ENCODE measurements around the gene MTMR3. TPM values are rescaled to one million over a fixed set of nuclear protein-coding genes. Genes with fewer than 3 reads are reported as not detected.

The MTMR3 gene
- total RNA-seq, 1 donor = 57.6 TPM

DNA sequence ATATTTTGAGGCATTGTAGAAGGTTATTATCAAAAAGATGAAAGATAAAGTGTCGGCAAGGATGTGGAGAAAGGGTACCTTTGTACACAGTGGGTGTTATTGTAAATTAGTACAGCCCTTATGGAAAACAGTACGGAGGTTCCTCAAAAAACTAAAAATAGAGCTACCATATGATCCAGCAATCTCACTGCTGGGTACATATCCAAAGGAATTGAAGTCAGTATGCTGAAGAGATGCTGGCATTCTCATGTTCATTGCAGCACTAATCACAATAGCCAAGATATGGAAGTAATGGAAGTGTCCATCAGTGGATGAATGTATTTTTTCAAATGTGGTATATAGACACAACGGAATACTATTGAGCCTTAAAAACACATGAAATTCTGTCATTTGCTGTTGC lies 15.1 kb upstream of the MTMR3 start:
- no peak for DNase-seq (ENCODE audit: low read depth in 2 of 3, low spot score in 2 of 3)

- no peak for DNase-seq (ENCODE audit: low read depth in 2 of 3, low spot score in 2 of 3)
Measured at GRCh38 chr22:29870574-29870973, 12.4 kb upstream of the MTMR3 start.

- DNase-seq (ENCODE audit: low read depth in 2 of 3, low spot score in 2 of 3) = peak in 1 of 3 donors; percentile 33
Measured at GRCh38 chr22:29871684-29872083, 11.3 kb upstream of the MTMR3 start.

- DNase-seq (ENCODE audit: low read depth in 2 of 3, low spot score in 2 of 3) = no peak
Measured at GRCh38 chr22:29872144-29872893, 10.7 kb upstream of the MTMR3 start.

DNA sequence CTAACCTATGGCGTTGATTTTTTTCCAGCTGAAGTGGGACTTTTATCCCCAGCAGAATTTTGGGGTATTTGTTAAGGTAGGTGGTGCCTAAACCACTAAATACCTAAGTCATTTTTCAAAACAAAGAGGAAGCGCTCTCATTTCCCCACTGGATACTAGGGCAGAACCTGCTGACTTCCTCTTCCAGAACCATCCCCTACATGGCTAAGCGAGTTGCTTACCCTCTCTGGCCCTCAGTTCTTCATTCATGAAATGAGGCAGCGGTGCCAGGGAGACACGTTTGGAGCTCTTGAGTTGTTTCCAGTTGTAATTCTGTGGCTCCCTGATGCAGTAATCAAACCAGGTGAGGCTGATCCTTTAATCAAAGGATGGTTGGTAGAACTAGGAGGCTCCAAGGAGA lies 10.0 kb upstream of the MTMR3 start:
- DNase-seq (ENCODE audit: low read depth in 2 of 3, low spot score in 2 of 3) = peak in 1 of 3 donors; percentile 30

GRCh38 chr22:29873943-29874342 lies 9.0 kb upstream of the MTMR3 start:
- no peak for DNase-seq (ENCODE audit: low read depth in 2 of 3, low spot score in 2 of 3)

GRCh38 chr22:29877620-29878019 lies 5.4 kb upstream of the MTMR3 start:
- DNase-seq (ENCODE audit: low read depth in 2 of 3, low spot score in 2 of 3) = no peak

- DNase-seq (ENCODE audit: low read depth in 2 of 3, low spot score in 2 of 3) = peak in 2 of 3 donors; percentile 37 to 43
Measured at GRCh38 chr22:29879753-29880152, 3.2 kb upstream of the MTMR3 start.

DNA sequence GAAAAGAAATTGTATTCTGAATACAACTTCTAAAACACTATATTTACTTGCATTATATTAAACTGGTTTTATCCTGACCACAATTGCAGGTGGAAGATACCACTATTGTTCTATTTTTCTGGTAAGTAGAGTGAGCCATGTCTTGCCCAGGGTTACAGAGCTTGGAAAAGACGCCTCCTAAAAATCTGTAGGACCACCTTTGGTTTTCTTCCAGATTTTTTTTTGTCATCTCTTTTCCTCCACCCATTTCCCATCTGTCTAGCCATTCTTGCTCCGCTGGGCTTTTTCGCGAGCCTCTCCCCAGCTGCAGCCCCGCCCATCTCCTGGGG lies 294 bp upstream of the MTMR3 start:
- no peak for DNase-seq (ENCODE audit: low read depth in 2 of 3, low spot score in 2 of 3)

- peak in 1 of 3 donors; percentile 17 for DNase-seq (ENCODE audit: low read depth in 2 of 3, low spot score in 2 of 3)
Measured at GRCh38 chr22:29883775-29884097, 762 bp downstream of the MTMR3 start.

- no peak for DNase-seq (ENCODE audit: low read depth in 2 of 3, low spot score in 2 of 3)
Measured at GRCh38 chr22:29885610-29886009, 2.6 kb downstream of the MTMR3 start.

DNA sequence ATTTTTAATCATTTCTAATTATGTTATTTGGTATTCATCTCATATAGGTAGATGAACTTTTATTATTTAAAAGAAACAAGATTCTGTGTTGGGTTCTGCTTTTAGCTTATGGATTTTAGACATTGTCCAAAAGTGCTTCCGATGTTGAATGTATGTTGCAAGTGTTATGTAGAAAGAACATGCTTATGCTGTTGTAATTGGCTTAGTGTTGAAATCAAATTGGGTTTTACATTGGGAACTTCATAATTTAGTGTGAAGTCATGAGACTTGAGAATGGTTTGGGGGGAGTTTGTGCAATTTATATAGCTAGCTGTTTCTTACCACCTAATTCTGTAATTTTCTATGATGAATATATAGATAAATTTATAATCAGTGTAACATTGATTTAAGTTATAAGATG lies 3.6 kb downstream of the MTMR3 start:
- no peak for DNase-seq (ENCODE audit: low read depth in 2 of 3, low spot score in 2 of 3)

- no peak for DNase-seq (ENCODE audit: low read depth in 2 of 3, low spot score in 2 of 3)
Measured at GRCh38 chr22:29887358-29887757, 4.4 kb downstream of the MTMR3 start.

- DNase-seq (ENCODE audit: low read depth in 2 of 3, low spot score in 2 of 3) = no peak
Measured at GRCh38 chr22:29890760-29891159, 7.8 kb downstream of the MTMR3 start.

- peak in 1 of 3 donors; percentile 53 for DNase-seq (ENCODE audit: low read depth in 2 of 3, low spot score in 2 of 3)
Measured at GRCh38 chr22:29892315-29893156, 9.6 kb downstream of the MTMR3 start.

GRCh38 chr22:29901354-29901753 lies 18.4 kb downstream of the MTMR3 start:
- peak in 1 of 3 donors; percentile 41 for DNase-seq (ENCODE audit: low read depth in 2 of 3, low spot score in 2 of 3)

DNA sequence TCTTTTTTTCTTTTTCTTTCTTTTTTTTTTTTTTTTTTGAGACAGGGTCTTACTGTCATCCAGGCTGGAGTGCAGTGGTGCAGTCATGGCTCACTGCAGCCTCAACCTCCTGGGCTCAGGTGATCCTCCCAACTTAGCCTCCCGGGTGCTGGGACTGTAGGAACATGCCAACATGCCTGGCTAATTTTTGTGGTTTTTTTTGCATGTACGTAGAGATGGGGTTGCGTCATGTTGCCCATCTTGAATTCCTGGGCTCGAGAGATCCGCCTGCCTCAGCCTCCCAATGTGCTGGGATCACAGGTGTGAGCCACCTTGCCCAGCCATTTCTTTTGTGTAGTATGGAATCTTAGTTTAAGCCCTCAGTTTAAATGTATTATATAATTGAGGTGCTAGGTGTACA lies 20.4 kb downstream of the MTMR3 start:
- no peak for DNase-seq (ENCODE audit: low read depth in 2 of 3, low spot score in 2 of 3)

- DNase-seq (ENCODE audit: low read depth in 2 of 3, low spot score in 2 of 3) = no peak
Measured at GRCh38 chr22:29904020-29904419, 21.0 kb downstream of the MTMR3 start.

- peak in 2 of 3 donors; percentile 66 to 78 for DNase-seq (ENCODE audit: low read depth in 2 of 3, low spot score in 2 of 3)
Measured at GRCh38 chr22:29907753-29908515, 25.0 kb downstream of the MTMR3 start.

DNA sequence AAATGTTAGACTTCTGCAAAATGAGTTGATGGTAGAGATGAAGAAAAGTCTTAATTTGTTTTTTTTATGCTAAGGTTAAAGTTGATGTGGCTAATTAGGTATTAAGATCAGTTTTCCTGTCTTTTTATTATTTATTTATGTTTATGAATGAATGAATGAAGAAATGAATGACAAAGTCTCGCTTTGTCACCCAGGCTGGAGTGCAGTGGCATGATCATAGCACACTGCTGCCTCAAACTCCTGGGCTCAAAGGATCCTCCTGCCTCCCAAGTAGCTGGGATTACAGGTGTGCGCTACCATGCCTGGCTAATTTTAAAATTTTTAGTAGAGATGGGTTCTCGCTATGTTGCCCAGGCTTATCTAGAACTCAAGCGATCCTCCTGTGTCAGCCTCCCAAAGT lies 29.2 kb downstream of the MTMR3 start:
- DNase-seq (ENCODE audit: low read depth in 2 of 3, low spot score in 2 of 3) = no peak

DNA sequence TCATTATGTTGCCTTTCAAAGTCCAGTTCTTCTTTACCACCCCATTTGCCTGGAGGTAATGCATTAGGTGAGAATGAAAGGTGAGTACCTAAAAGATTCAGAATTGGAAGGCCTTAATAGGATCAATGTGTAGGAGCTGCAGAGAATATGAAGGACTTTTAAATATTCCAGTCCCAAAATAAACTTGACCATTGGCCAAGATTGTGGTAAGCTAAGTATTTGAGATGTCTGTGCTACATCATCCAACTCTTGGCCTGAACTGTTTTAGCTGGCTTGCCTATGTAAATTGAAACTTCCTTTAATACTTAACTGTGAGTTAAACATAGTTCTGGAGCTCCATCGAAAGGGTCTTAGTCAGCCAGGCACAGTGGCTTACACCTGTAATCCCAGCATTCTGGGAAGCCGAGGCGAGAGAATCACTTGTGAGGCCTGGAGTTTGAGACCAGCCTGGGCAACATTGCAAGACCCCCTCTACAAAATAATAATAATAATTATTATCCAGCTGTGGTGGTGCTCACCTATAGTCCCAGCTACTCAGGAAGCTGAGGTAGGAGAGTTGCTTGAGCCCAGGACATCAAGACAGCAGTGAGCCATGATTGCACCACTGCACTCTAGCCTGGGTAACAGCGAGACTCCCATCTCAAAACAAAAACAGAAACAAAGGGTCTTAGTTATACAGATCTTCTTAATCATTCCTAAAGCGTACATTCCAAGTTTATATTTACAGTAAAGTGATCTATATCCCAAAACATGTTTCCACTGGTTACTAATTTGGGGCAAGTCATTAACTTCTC lies 29.8 kb downstream of the MTMR3 start:
- DNase-seq (ENCODE audit: low read depth in 2 of 3, low spot score in 2 of 3) = no peak
